Measurements from ENCODE around the gene EXOC6B. TPM values are rescaled to one million over a fixed set of nuclear protein-coding genes. Genes with fewer than 3 reads are reported as not detected.

The EXOC6B gene
- polyA plus RNA-seq, 1 donor = 11.3 TPM

DNA sequence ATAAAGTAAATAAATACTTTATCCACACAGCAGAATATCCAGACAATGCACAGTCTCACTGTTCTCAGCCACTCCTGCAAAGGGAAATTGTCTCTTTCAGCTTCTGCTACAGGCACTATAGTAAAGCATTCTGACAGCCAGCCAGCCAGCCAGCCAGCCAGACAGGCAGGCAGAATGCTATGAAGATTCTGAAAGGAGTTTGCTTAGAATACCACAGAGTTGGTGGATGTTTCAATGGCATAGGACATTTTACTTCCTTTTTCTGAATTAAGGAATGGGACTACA, 562.1 kb downstream of the EXOC6B start:
- no peak for DNase-seq

DNA sequence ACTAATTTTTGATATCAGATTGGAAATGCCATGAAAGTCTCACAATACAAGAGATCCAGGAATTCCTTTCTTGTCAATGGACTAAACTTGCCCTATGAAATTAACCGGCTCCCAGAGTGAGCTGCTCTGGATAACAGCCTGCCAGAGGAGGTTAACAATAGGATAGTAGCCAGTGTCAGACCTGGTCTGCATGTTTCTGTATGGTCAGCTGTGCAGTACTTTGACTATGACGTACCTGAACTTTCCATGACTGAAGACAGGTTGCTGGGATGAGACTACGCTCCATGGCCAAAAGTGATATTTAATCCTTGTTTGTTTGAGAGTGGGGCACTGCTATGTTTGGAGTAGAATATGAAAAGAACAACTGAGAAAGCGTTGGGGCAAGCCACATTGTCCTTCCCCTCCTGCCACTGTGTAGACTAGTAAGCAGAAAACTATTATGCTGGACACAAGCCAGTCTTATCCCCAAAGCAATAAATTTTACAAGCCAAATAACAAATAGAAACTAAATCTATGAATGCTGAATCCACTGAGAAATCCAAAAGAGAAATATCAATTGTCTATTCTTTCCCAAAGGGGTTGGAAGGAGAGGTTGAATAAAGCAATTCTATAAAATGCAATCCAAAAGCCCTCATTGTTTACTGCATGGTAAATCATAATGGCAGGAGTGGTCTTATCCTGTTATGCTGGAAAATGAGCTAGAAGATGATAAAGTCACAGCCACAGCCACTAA, 562.6 kb downstream of the EXOC6B start:
- DNase-seq = no peak

DNA sequence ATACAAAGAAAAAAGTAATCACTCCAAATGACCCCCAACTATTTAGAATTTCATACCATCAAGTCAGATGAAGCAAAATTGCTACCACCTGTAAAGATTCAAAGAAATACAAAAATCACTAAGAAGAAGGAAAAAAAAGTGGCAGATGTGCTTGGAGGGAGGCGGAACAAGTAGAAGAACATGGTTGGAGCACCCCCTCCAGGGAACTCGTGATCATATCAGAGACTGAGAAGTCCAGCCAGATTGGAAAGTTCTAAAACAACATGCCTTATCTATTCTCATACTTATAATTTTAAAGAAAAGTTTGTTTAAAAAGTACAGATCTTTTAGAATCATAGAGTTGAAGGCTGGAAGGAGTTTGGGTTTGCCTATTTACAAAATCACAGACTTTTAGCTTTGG, 564.8 kb downstream of the EXOC6B start:
- no peak for DNase-seq

DNA sequence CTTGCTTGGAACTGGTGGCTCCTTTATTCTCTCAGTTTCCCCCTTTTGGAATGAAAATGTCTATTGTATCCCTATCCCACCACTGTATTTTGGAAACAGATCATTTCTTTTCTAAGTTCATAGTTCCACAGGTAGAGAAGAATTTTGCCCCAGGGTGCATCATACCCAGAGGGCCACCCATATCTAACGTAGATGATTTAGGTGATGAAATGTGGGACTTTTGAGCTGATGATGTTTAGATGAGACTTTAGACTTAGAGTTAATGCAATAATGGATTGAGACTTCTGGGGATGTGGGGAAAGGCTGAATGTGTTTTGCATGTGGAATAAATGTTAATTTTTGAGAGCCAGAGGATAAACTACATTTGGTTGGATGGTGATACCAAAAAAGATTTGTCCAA, 570.3 kb downstream of the EXOC6B start:
- DNase-seq = no peak

DNA sequence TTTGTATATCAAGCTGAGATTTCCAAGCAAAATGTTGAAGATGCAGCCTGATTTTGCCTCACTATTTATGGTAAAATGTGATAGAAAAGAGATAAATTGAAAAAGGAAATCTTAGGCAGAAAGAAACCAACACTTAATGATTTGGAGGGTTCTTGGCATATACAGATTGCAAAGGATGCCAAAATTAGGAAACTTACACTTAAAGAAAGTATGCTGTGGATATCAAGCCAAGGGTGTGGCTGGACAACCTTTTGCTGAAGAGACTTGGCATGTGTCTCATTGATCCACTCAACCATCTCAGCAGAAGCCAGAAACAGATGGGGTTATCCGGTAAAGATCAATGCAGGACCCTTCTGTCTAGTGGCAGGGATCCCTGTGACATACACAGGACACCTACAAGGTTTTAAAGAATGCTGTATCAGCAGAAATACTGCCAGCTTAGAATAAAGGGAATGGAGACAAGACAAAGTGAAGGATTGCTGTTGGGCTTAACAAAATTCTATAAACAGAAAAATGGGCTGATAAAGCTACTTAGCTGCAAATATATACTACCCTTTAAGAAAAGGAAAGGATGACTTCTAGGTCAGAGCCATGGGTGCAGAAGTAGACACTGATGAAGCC, 570.9 kb downstream of the EXOC6B start:
- DNase-seq = no peak

DNA sequence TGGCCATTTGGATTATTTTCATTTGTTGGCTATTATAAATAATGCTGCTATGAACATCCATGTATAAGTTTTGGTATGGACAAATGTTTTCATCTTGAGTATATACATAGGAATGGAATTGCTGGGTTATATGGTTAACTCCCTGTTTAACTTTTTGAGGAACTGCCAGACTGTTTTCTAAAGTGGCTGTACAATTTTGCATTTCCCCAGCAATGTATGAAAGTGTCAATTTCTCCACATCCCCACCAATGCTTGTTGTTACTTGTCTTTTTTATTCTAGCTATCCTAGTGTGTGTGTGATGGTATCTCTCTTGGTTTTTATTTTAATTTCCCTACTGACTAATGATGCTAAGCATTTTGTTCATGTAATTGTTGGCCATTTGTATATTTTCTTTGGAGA, 587.5 kb downstream of the EXOC6B start:
- no peak for DNase-seq

DNA sequence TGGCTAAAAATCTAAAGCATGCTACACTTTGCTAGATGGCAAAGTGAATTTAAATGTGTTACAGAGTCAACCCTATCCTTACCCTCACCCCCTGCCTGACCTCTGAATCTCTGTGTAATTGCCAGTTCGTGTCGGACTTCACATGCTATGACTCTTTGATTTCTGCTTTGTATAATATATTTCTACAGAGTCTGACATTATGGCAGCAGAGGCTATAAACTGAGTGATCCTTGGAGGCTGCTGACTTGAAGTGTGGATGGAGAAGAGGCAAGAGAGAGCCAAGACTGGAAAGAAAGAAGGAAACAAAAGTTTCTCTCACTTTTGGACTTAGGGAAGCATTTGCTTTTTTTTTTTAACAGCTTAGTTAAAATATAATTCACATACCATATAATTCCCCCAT, 588.3 kb downstream of the EXOC6B start:
- no peak for DNase-seq

DNA sequence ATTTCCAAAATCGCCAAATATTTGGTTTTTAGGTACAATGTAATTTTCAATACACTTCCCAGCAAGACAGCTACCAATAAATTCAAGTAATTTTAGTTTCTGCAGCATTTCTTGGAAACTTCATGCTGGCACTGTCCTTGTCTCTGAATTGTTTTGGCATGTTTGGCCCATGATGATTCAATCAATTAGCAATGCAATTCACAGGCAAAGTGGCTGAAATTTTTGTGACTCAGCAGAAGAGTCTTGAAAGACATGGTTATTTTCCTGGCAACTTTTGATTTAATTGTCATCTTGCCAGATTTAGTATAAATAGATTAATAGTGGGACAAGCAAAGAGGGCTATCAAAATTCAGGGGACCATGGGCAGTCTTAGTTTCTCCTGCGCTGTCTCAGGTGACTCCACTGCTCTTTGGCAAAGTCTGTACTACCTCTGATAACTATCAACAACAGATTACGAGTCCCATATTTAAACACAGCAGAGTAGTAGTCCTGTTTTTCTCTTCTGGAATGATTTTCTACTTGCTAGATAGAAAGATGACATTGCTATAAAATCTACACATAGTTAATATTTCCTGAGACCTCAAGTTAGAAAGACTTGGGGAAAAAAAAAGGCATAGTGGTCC, 589.3 kb downstream of the EXOC6B start:
- DNase-seq = no peak

DNA sequence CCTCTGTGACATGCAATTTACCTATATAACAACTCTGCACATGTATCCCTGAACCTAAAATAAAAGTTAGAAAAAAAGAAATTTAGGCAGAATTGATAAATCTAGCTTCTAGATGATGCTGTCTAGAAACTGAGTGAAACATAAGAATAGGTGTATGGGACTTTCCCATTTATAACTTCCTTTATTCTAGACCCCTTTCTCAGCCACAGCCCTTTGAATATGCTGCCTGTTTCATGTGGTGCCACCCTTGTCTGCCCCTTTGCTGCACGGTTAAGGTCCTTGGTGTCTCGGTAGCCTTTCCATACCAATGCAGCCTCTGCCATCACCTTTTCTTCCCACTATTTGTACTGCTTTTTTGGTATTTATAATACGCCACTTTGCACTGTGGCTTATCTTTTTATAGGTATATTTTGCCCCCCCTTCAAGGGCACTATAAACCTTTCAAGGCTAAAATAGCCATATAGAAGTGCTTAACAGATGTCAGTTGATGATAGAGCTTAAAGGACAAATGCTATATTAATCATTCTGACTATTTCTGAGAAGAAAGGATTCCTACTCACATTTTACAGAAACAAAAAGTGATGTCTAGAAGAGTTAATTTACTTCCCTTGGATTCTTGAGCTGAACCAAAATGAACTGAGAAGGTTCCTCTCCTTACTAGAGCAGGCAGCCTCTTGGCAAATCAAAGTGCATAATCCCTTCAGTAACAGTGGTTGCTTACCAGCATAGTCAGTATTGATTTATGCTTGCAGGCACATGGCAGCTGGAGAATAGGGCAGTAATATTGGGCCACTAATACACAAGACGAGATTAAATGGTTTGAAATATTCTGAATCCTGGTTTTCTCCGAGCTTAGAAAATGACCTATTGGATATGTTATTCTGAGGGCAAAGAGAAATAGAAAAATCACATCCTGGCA, 590.1 kb downstream of the EXOC6B start:
- no peak for DNase-seq

DNA sequence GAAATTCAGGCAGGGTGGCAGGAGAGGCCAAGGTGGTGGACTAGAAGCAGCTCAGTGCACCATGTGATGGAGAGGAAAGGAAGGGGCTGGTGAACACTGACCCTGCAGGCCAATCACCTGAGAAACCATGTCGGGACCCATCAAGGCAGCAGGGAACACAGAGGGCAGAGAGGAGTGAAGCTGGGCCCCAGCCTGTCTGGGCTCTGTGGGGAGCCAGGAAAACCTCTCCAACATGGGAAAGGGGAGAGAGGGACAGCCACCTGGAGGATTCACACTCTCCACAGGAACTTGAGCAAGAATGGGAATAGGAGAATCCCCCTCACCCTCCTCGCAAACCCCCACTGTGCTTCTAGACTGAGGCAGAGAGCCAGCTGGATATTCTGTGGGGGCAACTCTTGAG, 592.6 kb downstream of the EXOC6B start:
- no peak for DNase-seq

DNA sequence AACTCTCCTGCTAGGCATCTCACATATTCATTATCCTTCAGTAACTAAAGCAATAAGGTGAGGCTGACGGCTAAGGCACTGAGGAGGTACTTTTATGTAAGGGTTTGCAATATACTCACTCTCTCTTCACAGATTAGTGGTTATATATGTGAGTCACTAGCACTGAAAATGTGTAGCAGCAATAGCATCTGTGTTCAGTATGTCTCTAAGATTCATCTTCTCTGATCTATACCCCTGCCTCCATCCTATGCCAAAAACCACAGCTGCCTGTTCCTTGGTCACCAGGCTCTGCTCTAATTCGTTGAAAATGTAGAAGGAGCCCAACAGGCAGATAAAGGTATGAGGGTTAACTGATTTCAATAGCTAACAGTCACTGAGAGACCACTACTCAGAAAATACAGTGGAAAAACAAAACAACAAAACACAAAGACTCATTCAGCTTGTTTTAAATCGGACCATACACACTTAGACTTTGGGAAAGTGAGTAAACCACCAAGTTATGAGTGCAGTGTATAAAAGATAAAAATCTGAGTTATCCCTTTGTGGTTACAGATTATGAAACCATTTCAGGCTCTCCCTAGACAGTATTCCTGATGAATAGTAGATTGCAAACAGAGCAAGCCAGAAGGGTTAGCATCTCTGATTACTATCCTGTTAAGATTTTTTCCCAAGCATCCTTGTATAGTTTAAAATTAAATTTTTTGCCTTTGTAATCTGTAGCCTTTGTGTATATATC, 602.8 kb downstream of the EXOC6B start:
- DNase-seq = no peak

DNA sequence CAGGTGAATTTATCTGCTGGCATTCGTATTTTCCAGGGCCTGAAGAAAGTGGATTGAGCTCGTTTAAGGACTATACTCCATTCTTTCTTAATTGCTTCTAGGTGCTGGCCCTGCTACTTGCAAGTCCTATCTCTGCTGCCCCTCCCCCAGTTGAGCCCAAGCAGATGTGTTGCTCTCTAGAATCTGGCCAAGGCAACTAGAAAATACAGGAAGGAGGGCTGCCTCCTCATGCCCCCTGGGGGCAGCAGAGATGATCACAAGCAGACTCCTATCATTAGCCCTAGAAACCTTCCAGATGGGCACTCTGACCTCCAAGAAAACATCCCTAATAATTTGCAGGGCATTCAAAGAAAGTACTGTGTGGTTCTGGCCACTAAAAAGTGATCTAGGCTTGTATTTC, 605.7 kb downstream of the EXOC6B start:
- DNase-seq = no peak

DNA sequence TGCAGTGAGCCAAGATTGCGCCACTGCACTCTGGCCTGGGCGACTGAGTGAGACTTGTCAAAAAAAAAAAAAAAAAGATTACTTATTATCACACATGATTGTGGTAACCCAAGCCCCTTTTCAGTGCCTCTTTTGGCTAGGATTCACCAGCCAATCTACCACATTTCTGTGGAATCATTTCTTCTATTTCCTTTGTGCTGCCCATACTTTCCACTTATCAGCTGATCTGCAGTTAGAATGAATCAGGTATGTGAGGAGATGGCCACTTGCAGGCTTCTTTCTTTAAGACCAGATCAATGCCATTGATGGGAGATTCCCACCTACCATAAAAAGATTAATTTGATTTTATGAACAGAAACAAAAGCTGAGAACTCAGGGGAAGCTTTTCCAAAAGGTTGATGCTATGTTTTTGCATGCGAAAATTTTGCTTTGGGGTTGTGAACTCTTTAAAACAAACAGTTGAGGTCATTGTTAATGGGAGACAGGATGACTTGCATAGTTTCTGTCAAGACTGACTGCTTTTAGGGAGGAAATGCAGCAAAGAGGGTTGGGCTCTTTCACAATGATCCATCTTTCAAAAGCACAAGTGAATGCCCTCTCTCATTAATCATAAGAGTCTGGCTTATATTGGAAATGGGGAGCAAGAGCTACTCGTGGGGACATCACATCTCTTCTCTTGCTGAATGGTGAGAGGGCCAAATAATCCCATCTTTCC, 611.2 kb downstream of the EXOC6B start:
- DNase-seq = no peak

DNA sequence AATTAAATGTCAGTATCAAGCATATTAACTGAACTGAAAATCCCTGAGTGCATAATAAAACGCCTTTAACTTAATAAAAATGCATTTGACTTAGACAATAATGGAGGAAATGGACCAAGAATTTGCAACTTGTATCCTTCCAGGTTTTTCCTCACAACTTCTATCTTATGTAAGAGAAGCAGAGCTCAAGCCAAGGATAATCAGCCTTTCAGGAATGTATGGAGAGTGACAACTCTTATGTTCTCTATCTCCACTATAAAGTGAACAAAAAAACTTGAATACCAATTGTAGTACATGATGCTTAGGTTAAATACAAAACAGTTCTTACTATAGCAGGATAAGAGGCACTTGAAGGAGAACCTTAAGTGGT, 613.4 kb downstream of the EXOC6B start:
- no peak for DNase-seq

DNA sequence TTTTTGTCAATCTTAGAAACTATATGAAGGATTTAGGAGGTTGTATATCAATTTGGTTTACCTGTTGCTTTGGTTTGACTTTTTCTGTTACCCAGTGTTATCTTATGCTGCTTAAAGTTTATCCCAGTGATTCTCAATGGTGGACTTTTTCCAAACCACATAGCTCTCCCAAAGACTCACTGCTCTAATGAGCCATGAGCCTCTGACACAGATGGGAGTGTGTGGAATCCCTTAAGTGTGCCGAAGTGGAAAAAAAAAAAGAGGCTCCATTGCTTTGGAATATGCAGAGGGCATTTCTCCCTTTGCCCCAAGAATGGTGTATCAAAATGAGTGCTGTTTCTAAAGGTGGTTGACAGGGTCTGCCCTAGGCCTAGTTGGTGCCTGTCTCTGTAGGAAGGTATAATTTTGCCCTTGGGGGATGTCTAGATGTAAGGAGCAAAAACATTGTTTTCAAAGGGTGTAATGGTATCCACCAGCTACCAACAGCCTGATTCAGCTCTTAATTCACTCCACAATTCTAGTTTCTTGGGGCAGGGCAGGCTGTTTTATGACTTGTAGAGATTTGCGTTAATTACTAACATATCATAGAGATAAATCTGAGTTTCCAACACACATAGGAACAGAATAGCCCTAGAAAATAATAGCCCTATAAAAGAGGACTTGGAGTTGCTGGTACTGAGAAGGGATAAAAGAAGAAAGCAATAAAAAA, 613.9 kb downstream of the EXOC6B start:
- DNase-seq = no peak

DNA sequence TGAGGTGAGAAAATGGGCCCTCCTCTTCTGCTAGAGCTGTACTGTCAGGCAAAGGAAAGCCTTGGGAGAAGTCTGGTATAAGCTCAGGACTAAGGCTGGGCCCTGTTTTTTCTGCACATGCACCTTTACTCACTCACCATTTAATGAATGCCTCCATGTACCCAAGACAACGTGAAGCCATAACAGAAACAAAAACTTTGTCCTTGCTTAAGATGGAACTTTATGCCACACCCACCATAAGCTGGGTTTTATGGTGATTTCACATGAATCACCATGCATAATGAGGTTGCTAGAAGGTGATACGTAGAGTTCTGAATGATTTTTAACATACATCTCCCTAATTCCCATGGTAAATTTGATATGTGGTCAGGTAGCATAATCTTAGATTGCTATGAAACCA, 614.5 kb downstream of the EXOC6B start:
- DNase-seq = no peak

DNA sequence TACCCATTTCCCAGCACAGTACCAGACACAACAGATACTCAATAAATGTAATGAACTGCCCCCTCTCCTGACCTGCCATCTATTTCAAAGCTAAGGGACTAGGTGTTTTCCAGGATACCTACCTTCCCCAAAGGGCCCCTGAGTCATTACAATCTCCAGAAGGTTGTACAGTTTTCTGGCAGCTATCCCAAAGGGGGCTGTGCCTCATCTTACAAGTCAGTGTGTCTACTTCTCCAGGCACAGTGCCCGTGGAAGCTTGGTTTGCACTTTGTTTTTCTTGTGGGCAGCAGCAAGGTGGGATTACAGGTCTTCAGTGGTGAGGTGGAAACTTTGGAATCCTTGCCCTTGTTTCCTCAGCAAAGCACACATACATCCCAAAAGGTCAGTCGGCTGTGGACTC, 615.4 kb downstream of the EXOC6B start:
- no peak for DNase-seq

DNA sequence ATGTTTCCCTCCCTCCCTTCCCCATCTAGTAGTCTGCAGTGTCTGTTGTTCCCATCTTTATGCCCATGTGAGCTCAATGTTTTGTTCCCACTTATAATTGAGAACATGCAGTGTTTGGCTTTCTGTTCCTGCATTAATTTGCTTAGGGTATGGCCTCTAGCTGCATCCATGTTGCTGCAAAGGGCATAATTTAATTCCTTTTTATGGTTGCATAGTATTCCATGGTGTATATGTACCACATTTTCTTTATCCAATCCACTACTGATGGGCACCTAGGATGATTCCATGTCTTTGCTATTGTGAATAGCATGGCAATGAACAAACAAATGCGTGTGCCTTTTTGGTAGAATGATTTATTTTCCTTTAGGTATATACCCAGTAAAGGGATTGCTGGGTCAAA, 617.6 kb downstream of the EXOC6B start:
- DNase-seq = no peak

DNA sequence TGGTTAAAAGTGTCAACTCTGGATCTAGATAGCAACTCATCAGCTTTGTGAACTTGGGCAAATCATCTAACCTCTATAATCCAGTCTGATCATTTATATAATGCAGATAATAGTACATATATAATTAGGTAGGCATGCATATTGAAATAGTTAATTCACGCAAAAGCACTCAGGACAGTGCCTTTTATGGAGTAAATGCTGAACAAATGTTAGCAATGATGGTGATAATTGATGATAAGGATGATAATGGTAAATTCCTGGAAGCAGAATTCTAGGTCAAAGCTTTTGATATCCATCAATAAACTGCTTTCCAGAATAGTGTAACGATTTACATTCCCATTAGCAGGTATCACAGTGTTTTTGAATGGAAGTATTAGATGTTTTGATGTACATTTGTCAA, 618.5 kb downstream of the EXOC6B start:
- DNase-seq = no peak

DNA sequence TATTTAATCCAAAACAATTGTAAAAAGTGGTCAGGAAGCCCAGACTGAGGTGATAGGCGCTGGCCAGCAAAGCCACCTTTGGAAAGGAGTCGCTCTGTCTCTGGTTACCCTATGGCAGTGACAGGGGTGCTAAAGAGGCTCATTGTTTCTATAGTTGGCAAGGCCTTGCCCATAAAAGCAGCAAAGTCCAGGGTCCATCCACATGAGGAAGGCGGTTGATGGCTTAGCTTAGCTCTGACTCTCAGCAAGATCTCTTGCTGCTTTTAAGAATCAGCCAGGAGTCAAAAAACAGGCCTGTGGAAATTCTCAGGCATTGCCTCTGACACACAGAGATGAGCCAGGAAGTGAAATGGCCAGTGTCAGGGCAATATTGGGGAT, 620.3 kb downstream of the EXOC6B start:
- peak; percentile 19 for DNase-seq

DNA sequence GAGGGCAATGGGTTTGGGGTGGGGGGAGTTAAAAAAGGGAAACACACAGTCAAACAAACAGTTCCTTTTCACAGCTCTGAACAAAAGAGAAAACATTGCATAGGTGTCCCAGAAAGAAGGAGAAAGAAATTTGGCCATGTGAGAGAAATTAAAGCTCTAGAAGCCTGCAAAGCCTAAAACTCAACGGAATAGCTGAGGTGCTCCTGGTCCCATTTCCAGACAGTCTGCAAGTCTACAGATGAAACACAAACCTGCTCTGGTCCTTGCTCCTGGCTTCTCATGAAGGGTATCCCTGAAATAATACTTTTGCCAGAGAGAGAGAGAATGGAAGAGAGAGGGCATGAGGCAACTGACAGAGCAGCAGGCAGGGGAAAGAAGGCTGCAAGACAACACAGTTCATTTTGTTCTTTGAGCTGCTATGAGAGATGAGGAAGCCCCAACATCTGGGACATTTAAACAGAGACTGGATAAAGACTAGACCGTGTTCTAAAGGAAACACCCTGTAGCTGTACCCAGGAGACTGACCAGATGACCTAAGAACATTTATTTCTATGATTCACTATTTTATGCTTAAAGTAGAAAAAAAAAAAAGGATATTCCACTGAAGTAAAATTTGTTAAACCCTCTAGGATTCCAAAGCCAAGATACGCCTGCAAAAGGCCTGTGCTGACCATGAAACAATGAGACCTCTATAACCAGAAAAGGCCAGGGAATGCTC, 620.9 kb downstream of the EXOC6B start:
- peak; percentile 74 for DNase-seq
